IMR-90 (cell line): ENCODE data around the gene MRC2. TPM values are rescaled to one million over a fixed set of nuclear protein-coding genes. Genes with fewer than 3 reads are reported as not detected.

Source experiments
- ATAC-seq: fragments of 200-7000 bp; cut with Tn5 transposase; 2 replicates; pipeline ENCODE4 v1.9.1; 2020; ENCODE audit warnings: low read depth, mild to moderate bottlenecking, moderate library complexity
- BruUV-seq: library from RNA; stranded (reverse); fragments of 400-500 nt; replicated peaks from 2 replicates; lab custom pipeline; 2021; lab: Mats Ljungman, UMichigan
- CTCF ChIA-PET: fragments of 300-600 bp; formaldehyde crosslinking; extraction: SDS; loops from one replicate; lab custom pipeline; 2021; ENCODE audit warnings: antibody characterized with exemption; lab: Yijun Ruan, JAX
- POLR2A ChIA-PET: fragments of 300-600 bp; sonication (Branson Sonifier 250); formaldehyde crosslinking; loops from one replicate; lab custom pipeline; 2022; ENCODE audit warnings: antibody characterized with exemption; ENCODE audit not compliant: unreplicated experiment; lab: Charles Lee
- DNase-seq: peaks from one replicate; pipeline ENCODE4 v3.0.0; 2013
- H2AFZ ChIP-seq: replicated peaks from 2 replicates; pipeline ENCODE3; 2013; ENCODE audit warnings: low read length, mild to moderate bottlenecking; ENCODE audit not compliant: poor library complexity
- H2AK5ac ChIP-seq: 2 replicates; pipeline ENCODE4 v1.6.1; 2013; ENCODE audit warnings: low read depth, low read length, inconsistent platforms
- H2AK9ac ChIP-seq: replicated peaks from 2 replicates; pipeline ENCODE3; 2013; ENCODE audit warnings: mild to moderate bottlenecking, low read depth, low read length, moderate library complexity; ENCODE audit not compliant: poor library complexity
- H2BK120ac ChIP-seq: 2 replicates; pipeline ENCODE4 v1.6.1; 2013; ENCODE audit warnings: low read depth, low read length, inconsistent platforms
- H2BK15ac ChIP-seq: 3 replicates; pipeline ENCODE4 v1.6.1; 2013; ENCODE audit warnings: low read depth, low read length, inconsistent platforms
- H2BK20ac ChIP-seq: 2 replicates; pipeline ENCODE4 v1.6.1; 2013; ENCODE audit warnings: low read depth, mild to moderate bottlenecking, inconsistent platforms, low read length, moderate library complexity
- H2BK5ac ChIP-seq: 2 replicates; pipeline ENCODE4 v1.6.1; 2013; ENCODE audit warnings: mild to moderate bottlenecking, low read depth, low read length, inconsistent platforms; ENCODE audit not compliant: poor library complexity, severe bottlenecking
- H3K14ac ChIP-seq: replicated peaks from 2 replicates; pipeline ENCODE4 v1.6.1; 2013; ENCODE audit warnings: low read depth, low read length, inconsistent platforms
- H3K18ac ChIP-seq: 2 replicates; pipeline ENCODE4 v1.6.1; 2013; ENCODE audit warnings: low read depth, low read length, control low read depth
- H3K23ac ChIP-seq: 2 replicates; pipeline ENCODE4 v1.6.1; 2013; ENCODE audit warnings: low read depth, low read length, inconsistent platforms
- H3K27ac ChIP-seq: 2 replicates; pipeline ENCODE4 v1.5.1; 2013; ENCODE audit warnings: mild to moderate bottlenecking, control low read depth, low read length; ENCODE audit not compliant: insufficient read depth
- H3K27me3 ChIP-seq: 2 replicates; pipeline ENCODE4 v1.6.1; 2013; ENCODE audit warnings: low read length; ENCODE audit not compliant: control insufficient read depth, insufficient read depth
- H3K36me3 ChIP-seq: 2 replicates; pipeline ENCODE4 v1.6.1; 2013; ENCODE audit warnings: low read length, mixed read lengths; ENCODE audit not compliant: control insufficient read depth, insufficient read depth
- H3K4ac ChIP-seq: 2 replicates; pipeline ENCODE4 v1.6.1; 2013; ENCODE audit warnings: low read depth, low read length, inconsistent platforms
- H3K4me1 ChIP-seq: 2 replicates; pipeline ENCODE4 v1.6.1; 2013; ENCODE audit warnings: low read length, mixed read lengths; ENCODE audit not compliant: control insufficient read depth, insufficient read depth
- H3K4me2 ChIP-seq: 2 replicates; pipeline ENCODE4 v1.6.1; 2013; ENCODE audit warnings: low read depth, mild to moderate bottlenecking, control low read depth, low read length, moderate library complexity
- H3K4me3 ChIP-seq: 2 replicates; pipeline ENCODE4 v1.5.1; 2013; ENCODE audit warnings: low read depth, mild to moderate bottlenecking, control low read depth, low read length, moderate library complexity; ENCODE audit not compliant: insufficient read depth
- H3K56ac ChIP-seq: 2 replicates; pipeline ENCODE4 v1.6.1; 2013; ENCODE audit warnings: low read length, inconsistent platforms; ENCODE audit not compliant: insufficient read depth; ENCODE audit errors: extremely low read depth
- H3K79me1 ChIP-seq, 2 experiments: 2 replicates each; pipeline ENCODE4 v1.6.1; 2013; ENCODE audit warnings: low read length in 2 of 2, inconsistent platforms in 1 of 2, low read depth in 1 of 2
- H3K9ac ChIP-seq: 2 replicates; pipeline ENCODE4 v1.6.1; 2013; ENCODE audit warnings: low read depth, low read length, control low read depth
- H3K9me1 ChIP-seq: 2 replicates; pipeline ENCODE4 v1.6.1; 2013; ENCODE audit warnings: low read length, inconsistent platforms; ENCODE audit not compliant: insufficient read depth
- H3K9me3 ChIP-seq: 2 replicates; pipeline ENCODE4 v1.6.1; 2013; ENCODE audit warnings: low read length; ENCODE audit not compliant: control insufficient read depth, insufficient read depth
- H4K20me1 ChIP-seq: 2 replicates; pipeline ENCODE4 v1.6.1; 2013; ENCODE audit warnings: low read length, inconsistent platforms; ENCODE audit not compliant: insufficient read depth
- H4K5ac ChIP-seq: 2 replicates; pipeline ENCODE4 v1.6.1; 2013; ENCODE audit warnings: mild to moderate bottlenecking, low read depth, low read length, control low read depth
- H4K8ac ChIP-seq, 2 experiments: 2 replicates each; pipeline ENCODE4 v1.6.1; 2013; ENCODE audit warnings: low read depth in 2 of 2, low read length in 2 of 2, control low read depth in 1 of 2, inconsistent platforms in 1 of 2
- H4K91ac ChIP-seq: 2 replicates; pipeline ENCODE4 v1.6.1; 2013; ENCODE audit warnings: low read depth, low read length, inconsistent platforms; ENCODE audit not compliant: insufficient read depth
- BHLHE40 ChIP-seq: fragments of 150-350 bp; IDR thresholded peaks from 2 replicates; pipeline ENCODE4 v1.6.1; 2016; ENCODE audit warnings: mild to moderate bottlenecking, low read depth, low read length
- MAZ ChIP-seq: IDR thresholded peaks from 2 replicates; pipeline ENCODE4 v1.6.1; 2012; ENCODE audit warnings: low read depth, mild to moderate bottlenecking, low read length, improper control_type of control experiment, moderate library complexity, borderline replicate concordance
- MXI1 ChIP-seq: IDR thresholded peaks from 2 replicates; pipeline ENCODE4 v1.6.1; 2012; ENCODE audit warnings: low read depth, mild to moderate bottlenecking, low read length, moderate library complexity, borderline replicate concordance
- NFE2L2 ChIP-seq: fragments of 150-350 bp; IDR thresholded peaks from 2 replicates; pipeline ENCODE4 v1.6.1; 2016; ENCODE audit warnings: low read depth, mild to moderate bottlenecking, low read length
- POLR2A ChIP-seq: IDR thresholded peaks from 2 replicates; pipeline ENCODE4 v1.6.1; 2012; ENCODE audit warnings: mild to moderate bottlenecking, low read depth, low read length
- RAD21 ChIP-seq: IDR thresholded peaks from 2 replicates; pipeline ENCODE4 v1.6.1; 2012; ENCODE audit warnings: low read length, improper control_type of control experiment
- RCOR1 ChIP-seq: IDR thresholded peaks from 2 replicates; pipeline ENCODE4 v1.6.1; 2012; ENCODE audit warnings: mild to moderate bottlenecking, low read length, improper control_type of control experiment; ENCODE audit not compliant: insufficient replicate concordance
- RFX5 ChIP-seq: IDR thresholded peaks from 2 replicates; pipeline ENCODE4 v1.8.0; 2012; ENCODE audit warnings: low read depth, mild to moderate bottlenecking, low read length, moderate library complexity
- SMC3 ChIP-seq: fragments of 150-350 bp; IDR thresholded peaks from 2 replicates; pipeline ENCODE4 v1.6.1; 2016; ENCODE audit warnings: low read depth, mild to moderate bottlenecking, antibody characterized with exemption, low read length, moderate library complexity
- WGBS, 2 experiments: methylation state at CpG; one replicate each; pipeline versions ENCODE4 v1.1.5 to v1.1.7; 2013; ENCODE audit warnings: missing lambda C conversion rate in 2 of 2; ENCODE audit not compliant: insufficient read length in 1 of 2; ENCODE audit errors: extremely low coverage in 2 of 2; 5-methylcytosine and 5-hydroxymethylcytosine counted together
- dilution Hi-C: fragments of 300-500 bp; cut with HindIII; formaldehyde crosslinking; loops from one replicate; pipeline ENCODE4 v1.14.3; 2018; ENCODE audit warnings: low sequenced_read_pairs; ENCODE audit not compliant: unreplicated experiment
- in situ Hi-C: fragments of 300-500 bp; cut with MboI; formaldehyde crosslinking; loops from 3 replicates; pipeline ENCODE4 v1.14.3; 2019; ENCODE audit warnings: low sequenced_read_pairs, inconsistent platforms, mixed read lengths
- intact Hi-C: fragments of 100-400 bp; cut with micrococcal nuclease; formaldehyde crosslinking; loops from 2 replicates; pipeline ENCODE4 v1.10.0; 2022
- polyA plus RNA-seq, 3 experiments: library from polyadenylated mRNA; depleted of rRNA; stranded (reverse); fragments of >200 nt; gene quantifications; 2 replicates each; pipeline ENCODE4 v1.2.3, GENCODE V29; 2012; ENCODE audit warnings: low replicate concordance in 1 of 3
- total RNA-seq: library from RNA; depleted of rRNA; stranded (reverse); fragments of >200 nt; gene quantifications from 2 replicates; pipeline ENCODE4 v1.2.3, GENCODE V29; 2012
- TF ChIP-seq, protein P1 (sequence below): fragments of 150-350 bp; IDR thresholded peaks from 2 replicates; pipeline ENCODE4 v1.6.1; 2017; ENCODE audit warnings: mild to moderate bottlenecking, antibody characterized with exemption, low read length, low read depth
- TF ChIP-seq, protein P2 (sequence below): conservative IDR thresholded peaks from 2 replicates; pipeline ENCODE4 v1.5.1; 2012; ENCODE audit warnings: mild to moderate bottlenecking, low read depth, low read length, improper control_type of control experiment

Gene MRC2
- total and polyA plus RNA-seq, 2 of the 4 experiments (the other 2 are of a cell fraction), result 39.3 to 137 TPM

- TF ChIP-seq RCOR1, result no peak
Observed at GRCh38 chr17:62688398-62689160, 61.1 kb downstream of the MRC2 start (continued).

- H4K20me1 ChIP-seq, result 0 out of 2 replicates have a peak, but pooled peaks cover under 1% of the 10 kb centered on the region
- POLR2A ChIA-PET, result no interaction called here
- no peak overlapping the region for H2AK5ac ChIP-seq
- H2AK9ac ChIP-seq, result no peak overlapping the region
- intact Hi-C loops (no loop called here), in situ Hi-C loops (loop anchor here (10.0 kb wide), 1 partner anchor 705 kb away; no protein-coding TSS in a partner anchor), dilution Hi-C loops (no loop called here)
- H2BK5ac ChIP-seq, result no peak overlapping the region
- CTCF ChIA-PET, result interaction anchor here (0.6 kb wide), 1 partner anchor 15 kb away, joined by 3 read pairs; no protein-coding TSS in a partner anchor
- no peaks in the 10 kb centered on the region for H3K27me3 ChIP-seq
- H4K91ac ChIP-seq, result no peak overlapping the region
- TF ChIP-seq RFX5, result no peak
- TF ChIP-seq MXI1, result no peak
- TF ChIP-seq MAZ, result no peak
- no peak for TF ChIP-seq NFE2L2
- TF ChIP-seq, protein P1, sequence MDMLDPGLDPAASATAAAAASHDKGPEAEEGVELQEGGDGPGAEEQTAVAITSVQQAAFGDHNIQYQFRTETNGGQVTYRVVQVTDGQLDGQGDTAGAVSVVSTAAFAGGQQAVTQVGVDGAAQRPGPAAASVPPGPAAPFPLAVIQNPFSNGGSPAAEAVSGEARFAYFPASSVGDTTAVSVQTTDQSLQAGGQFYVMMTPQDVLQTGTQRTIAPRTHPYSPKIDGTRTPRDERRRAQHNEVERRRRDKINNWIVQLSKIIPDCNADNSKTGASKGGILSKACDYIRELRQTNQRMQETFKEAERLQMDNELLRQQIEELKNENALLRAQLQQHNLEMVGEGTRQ, result no peak
- no peak for TF ChIP-seq BHLHE40
- no peak for TF ChIP-seq RAD21
- TF ChIP-seq, protein P2, sequence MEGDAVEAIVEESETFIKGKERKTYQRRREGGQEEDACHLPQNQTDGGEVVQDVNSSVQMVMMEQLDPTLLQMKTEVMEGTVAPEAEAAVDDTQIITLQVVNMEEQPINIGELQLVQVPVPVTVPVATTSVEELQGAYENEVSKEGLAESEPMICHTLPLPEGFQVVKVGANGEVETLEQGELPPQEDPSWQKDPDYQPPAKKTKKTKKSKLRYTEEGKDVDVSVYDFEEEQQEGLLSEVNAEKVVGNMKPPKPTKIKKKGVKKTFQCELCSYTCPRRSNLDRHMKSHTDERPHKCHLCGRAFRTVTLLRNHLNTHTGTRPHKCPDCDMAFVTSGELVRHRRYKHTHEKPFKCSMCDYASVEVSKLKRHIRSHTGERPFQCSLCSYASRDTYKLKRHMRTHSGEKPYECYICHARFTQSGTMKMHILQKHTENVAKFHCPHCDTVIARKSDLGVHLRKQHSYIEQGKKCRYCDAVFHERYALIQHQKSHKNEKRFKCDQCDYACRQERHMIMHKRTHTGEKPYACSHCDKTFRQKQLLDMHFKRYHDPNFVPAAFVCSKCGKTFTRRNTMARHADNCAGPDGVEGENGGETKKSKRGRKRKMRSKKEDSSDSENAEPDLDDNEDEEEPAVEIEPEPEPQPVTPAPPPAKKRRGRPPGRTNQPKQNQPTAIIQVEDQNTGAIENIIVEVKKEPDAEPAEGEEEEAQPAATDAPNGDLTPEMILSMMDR, result no peak
- no peak for TF ChIP-seq RCOR1
- no peak for TF ChIP-seq SMC3
- no peak for TF ChIP-seq POLR2A
- H2AFZ ChIP-seq, result no peak overlapping the region
- H3K9me3 ChIP-seq, result no peaks in the 10 kb centered on the region
- H3K23ac ChIP-seq, result no peak overlapping the region
- H3K14ac ChIP-seq, result no peak overlapping the region
- H2BK15ac ChIP-seq, result no peak overlapping the region
- H3K4ac ChIP-seq, result no peak overlapping the region
- H4K8ac ChIP-seq, result no peak overlapping the region
- H2BK120ac ChIP-seq, result no peak overlapping the region
- no peak overlapping the region for H4K5ac ChIP-seq
- no peak overlapping the region for H3K9ac ChIP-seq
- H3K27ac ChIP-seq, result no peak overlapping the region
- ATAC-seq, result no peak
- no TSS peak for BruUV-seq
- H3K4me2 ChIP-seq, result no peak overlapping the region
- H3K36me3 ChIP-seq, result peaks cover 57% of the 10 kb centered on the region
- peaks cover 0 to 10% of the 10 kb centered on the region in 2 experiments; a peak in 1 of 4 replicates for H3K79me1 ChIP-seq
- H3K4me1 ChIP-seq, result peaks cover 3% of the 10 kb centered on the region; the same call in 1 of the 2 replicates
- no peak overlapping the region for H3K18ac ChIP-seq
- peaks cover 7% of the 10 kb centered on the region for H3K9me1 ChIP-seq
- no peak overlapping the region for H3K56ac ChIP-seq
- no peak for DNase-seq
- WGBS, 2 experiments, result 95% methylated on average over 4 of the region's 37 CpGs; no CpG with 5 or more reads in 1 of the 2 experiments
- no peak overlapping the region for H3K4me3 ChIP-seq
- no peak overlapping the region for H2BK20ac ChIP-seq
Observed at GRCh38 chr17:62689441-62690167, 62.1 kb downstream of the MRC2 start.
